SK-N-SH (cell line): Measurements from ENCODE around the gene THBS2. TPM values are rescaled to one million over a fixed set of nuclear protein-coding genes. Genes with fewer than 3 reads are reported as not detected.

ENCODE experiments used
- CTCF ChIA-PET: fragments of 300-600, 350-600 bp; formaldehyde crosslinking; extraction: SDS; loops from one replicate; lab custom pipeline; 2021; lab: Yijun Ruan, JAX
- POLR2A ChIA-PET: fragments of 350-600 bp; sonication (Branson Sonifier 250); formaldehyde crosslinking; extraction: SDS; loops from one replicate; lab custom pipeline; 2020; ENCODE audit warnings: antibody characterized with exemption, inconsistent platforms; lab: Yijun Ruan, JAX
- DNase-seq: peaks from one replicate; pipeline ENCODE4 v3.0.0; 2012
- H2AFZ ChIP-seq: fragments of 200-600 bp; sonication (generic); 2 replicates; pipeline ENCODE4 v1.8.1; 2016; ENCODE audit warnings: antibody characterized with exemption, mild to moderate bottlenecking, low read depth
- H3F3A ChIP-seq: fragments of 200-600 bp; sonication (generic); replicated peaks from 2 replicates; pipeline ENCODE3; 2016; ENCODE audit warnings: antibody characterized with exemption, mild to moderate bottlenecking; ENCODE audit not compliant: insufficient read depth
- H3K27ac ChIP-seq, 2 experiments: fragments of 200-500 bp in 1 of 2; fragments of 200-600 bp in 1 of 2; sonication (Bioruptor generic) in 1 of 2; sonication (generic), shearing (Covaris generic) in 1 of 2; 2 replicates each; pipeline versions ENCODE4 v1.5.1 to v1.6.1; 2014 to 2016; ENCODE audit warnings: low read depth in 2 of 2, inconsistent platforms in 1 of 2, low read length in 1 of 2, mild to moderate bottlenecking in 1 of 2, mixed read lengths in 1 of 2
- H3K27me3 ChIP-seq: fragments of 200-600 bp; sonication (generic), shearing (Covaris generic); 2 replicates; pipeline ENCODE4 v1.6.1; 2016; ENCODE audit warnings: mixed run types; ENCODE audit not compliant: insufficient read depth
- H3K36me3 ChIP-seq, 2 experiments: fragments of 200-500 bp in 1 of 2; fragments of 200-600 bp in 1 of 2; sonication (Bioruptor generic) in 1 of 2; sonication (generic) in 1 of 2; replicated peaks in 1 of 2; 2 replicates each; pipeline versions ENCODE3 to v1.5.1; 2014 to 2016; ENCODE audit warnings: low read length in 1 of 2, mild to moderate bottlenecking in 1 of 2; ENCODE audit not compliant: insufficient read depth in 2 of 2, control insufficient read depth in 1 of 2
- H3K4me1 ChIP-seq, 2 experiments: fragments of 200-500 bp in 1 of 2; fragments of 200-600 bp in 1 of 2; sonication (Bioruptor generic) in 1 of 2; sonication (generic), shearing (Covaris generic) in 1 of 2; 2 replicates each; pipeline versions ENCODE4 v1.5.1 to v1.6.1; 2014 to 2016; ENCODE audit warnings: low read depth in 1 of 2, low read length in 1 of 2, mixed run types in 1 of 2; ENCODE audit not compliant: insufficient read depth in 2 of 2, control insufficient read depth in 1 of 2
- H3K4me2 ChIP-seq: fragments of 200-600 bp; sonication (generic), shearing (Covaris generic); 2 replicates; pipeline ENCODE4 v1.6.1; 2017; ENCODE audit warnings: mixed run types
- H3K4me3 ChIP-seq, 2 experiments: fragments of 200-500 bp in 1 of 2; fragments of 200-600 bp in 1 of 2; sonication (Bioruptor generic) in 1 of 2; sonication (generic), shearing (Covaris generic) in 1 of 2; 2 replicates each; pipeline versions ENCODE4 v1.5.1 to v1.8.1; 2014 to 2016; ENCODE audit warnings: low read depth in 2 of 2, inconsistent platforms in 1 of 2, low read length in 1 of 2, mild to moderate bottlenecking in 1 of 2, mixed read lengths in 1 of 2, moderate library complexity in 1 of 2
- H3K79me2 ChIP-seq: fragments of 200-600 bp; sonication (generic); 2 replicates; pipeline ENCODE4 v1.8.1; 2017; ENCODE audit warnings: mild to moderate bottlenecking; ENCODE audit not compliant: insufficient read depth
- H3K9ac ChIP-seq: fragments of 200-600 bp; sonication (generic); 2 replicates; pipeline ENCODE4 v1.6.1; 2017; ENCODE audit warnings: mixed run types
- H3K9me2 ChIP-seq: fragments of 200-600 bp; sonication (generic); 2 replicates; pipeline ENCODE4 v1.6.1; 2017; ENCODE audit warnings: mixed run types
- H3K9me3 ChIP-seq: fragments of 200-600 bp; sonication (generic); 2 replicates; pipeline ENCODE4 v1.6.1; 2017; ENCODE audit warnings: mixed run types, mild to moderate bottlenecking, moderate library complexity
- H4K20me1 ChIP-seq: fragments of 200-600 bp; sonication (generic); 2 replicates; pipeline ENCODE4 v1.6.1; 2017; ENCODE audit warnings: mild to moderate bottlenecking, mixed run types; ENCODE audit not compliant: insufficient read depth
- FOXJ3 ChIP-seq: sonication (generic); formaldehyde crosslinking; IDR thresholded peaks from 2 replicates; pipeline ENCODE4 v1.5.1; 2020; ENCODE audit warnings: mild to moderate bottlenecking, missing genetic modification reagents
- GABPA ChIP-seq: IDR thresholded peaks from 2 replicates; pipeline ENCODE4 v1.4.0; 2012; ENCODE audit warnings: low read depth, mild to moderate bottlenecking
- RFX5 ChIP-seq: IDR thresholded peaks from 2 replicates; pipeline ENCODE4 v1.6.1; 2012; ENCODE audit warnings: mild to moderate bottlenecking, improper control_type of control experiment, low read length
- SMC3 ChIP-seq: IDR thresholded peaks from 2 replicates; pipeline ENCODE4 v1.6.1; 2012; ENCODE audit warnings: low read depth, low read length, improper control_type of control experiment
- WGBS: methylation state at CpG from one replicate; pipeline ENCODE4 v1.1.6; 2017; ENCODE audit warnings: low lambda C conversion rate; 5-methylcytosine and 5-hydroxymethylcytosine counted together
- polyA plus RNA-seq, 3 experiments: library from polyadenylated mRNA; depleted of rRNA; stranded (reverse); fragments of >200 nt; gene quantifications; 2 replicates each; pipeline ENCODE4 v1.2.3, GENCODE V29; 2012
- TF ChIP-seq, protein P1 (sequence below): IDR thresholded peaks from 2 replicates; pipeline ENCODE4 v1.4.0; 2012; ENCODE audit warnings: low read depth, borderline replicate concordance

The THBS2 gene
- polyA plus RNA-seq, 1 of the 3 experiments (the other 2 are of a cell fraction), result 166 TPM

DNA sequence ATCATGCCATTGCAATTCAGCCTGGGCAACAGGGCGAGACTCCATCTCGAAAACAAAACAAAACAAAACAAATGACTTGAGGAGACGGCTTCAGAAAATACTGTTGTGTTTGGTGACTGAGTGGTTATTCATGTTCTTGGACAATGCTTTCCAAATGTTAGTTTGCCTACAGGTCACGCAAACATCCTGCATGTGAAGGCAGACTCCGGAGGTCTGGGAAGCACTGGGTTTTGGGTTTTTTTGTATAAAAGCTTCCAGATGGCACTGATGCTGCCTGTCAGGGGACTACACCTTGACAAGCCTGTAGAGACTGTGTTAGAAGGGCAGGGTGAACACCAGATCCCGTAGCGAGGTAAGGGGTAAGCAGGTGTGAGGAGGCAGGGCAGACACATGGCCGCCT lies 81.7 kb downstream of the THBS2 start:
- DNase-seq, result no peak
- no peak overlapping the region for H3K4me3 ChIP-seq
- ChIA-PET CTCF (interaction anchor here (0.5 kb wide), 1 partner anchor 280 kb away, joined by 3 read pairs; no protein-coding TSS in a partner anchor), POLR2A (no interaction called here)
- no peaks in the 10 kb centered on the region for H3K79me2 ChIP-seq
- H3K27ac ChIP-seq, result no peak overlapping the region
- H3K9me3 ChIP-seq, result no peaks in the 10 kb centered on the region
- H3K4me2 ChIP-seq, result no peak overlapping the region
- no peaks in the 10 kb centered on the region for H4K20me1 ChIP-seq
- 75% methylated on average over 8 of the region's 8 CpGs for WGBS
- no peak overlapping the region for H3K9ac ChIP-seq
- no peak overlapping the region for H2AFZ ChIP-seq
- H3K36me3 ChIP-seq, result no peaks in the 10 kb centered on the region
- H3K9me2 ChIP-seq, result no peaks in the 10 kb centered on the region
- no peaks in the 10 kb centered on the region for H3K27me3 ChIP-seq
- H3K4me1 ChIP-seq, result peaks cover 0 to 8% of the 10 kb centered on the region in 2 experiments; a peak in 1 of 4 replicates
- no peak for TF ChIP-seq GABPA
- peaks cover 7% of the 10 kb centered on the region for H3F3A ChIP-seq

DNA sequence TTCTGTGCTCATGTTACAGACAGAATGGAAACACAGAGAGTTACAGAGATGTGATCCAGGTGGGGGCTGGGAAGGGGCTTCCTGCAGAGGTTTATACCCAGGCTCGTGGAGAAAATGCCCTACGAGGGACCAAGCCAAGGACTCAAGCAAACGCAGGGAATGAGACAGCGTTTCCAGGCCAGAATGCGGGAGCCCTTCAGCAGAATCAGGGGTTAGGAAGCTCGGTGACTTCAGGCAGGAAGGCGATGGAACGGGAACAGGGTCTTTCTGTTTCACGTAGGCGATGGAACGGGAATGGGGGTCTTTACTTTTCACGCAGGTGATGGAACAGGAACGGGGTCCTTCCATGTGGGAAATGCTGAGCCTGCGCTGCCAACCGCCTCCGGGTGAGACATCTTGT lies 82.6 kb downstream of the THBS2 start:
- Histone ChIP-seq H3K27ac (no peak overlapping the region), H4K20me1 (no peaks in the 10 kb centered on the region), H3K36me3 (no peaks in the 10 kb centered on the region), H3K9ac (no peak overlapping the region), H2AFZ (no peak overlapping the region), H3K4me1 (peaks cover 0 to 8% of the 10 kb centered on the region in 2 experiments; a peak in 1 of 4 replicates), H3K27me3 (no peaks in the 10 kb centered on the region), H3K9me3 (no peaks in the 10 kb centered on the region), H3K4me2 (no peak overlapping the region), H3K79me2 (no peaks in the 10 kb centered on the region), H3K4me3 (no peak overlapping the region), H3K9me2 (no peaks in the 10 kb centered on the region)
- 88% methylated on average over 15 of the region's 16 CpGs for WGBS
- ChIA-PET CTCF (no interaction called here), POLR2A (no interaction called here)
- DNase-seq, result no peak
- TF ChIP-seq, protein P1, sequence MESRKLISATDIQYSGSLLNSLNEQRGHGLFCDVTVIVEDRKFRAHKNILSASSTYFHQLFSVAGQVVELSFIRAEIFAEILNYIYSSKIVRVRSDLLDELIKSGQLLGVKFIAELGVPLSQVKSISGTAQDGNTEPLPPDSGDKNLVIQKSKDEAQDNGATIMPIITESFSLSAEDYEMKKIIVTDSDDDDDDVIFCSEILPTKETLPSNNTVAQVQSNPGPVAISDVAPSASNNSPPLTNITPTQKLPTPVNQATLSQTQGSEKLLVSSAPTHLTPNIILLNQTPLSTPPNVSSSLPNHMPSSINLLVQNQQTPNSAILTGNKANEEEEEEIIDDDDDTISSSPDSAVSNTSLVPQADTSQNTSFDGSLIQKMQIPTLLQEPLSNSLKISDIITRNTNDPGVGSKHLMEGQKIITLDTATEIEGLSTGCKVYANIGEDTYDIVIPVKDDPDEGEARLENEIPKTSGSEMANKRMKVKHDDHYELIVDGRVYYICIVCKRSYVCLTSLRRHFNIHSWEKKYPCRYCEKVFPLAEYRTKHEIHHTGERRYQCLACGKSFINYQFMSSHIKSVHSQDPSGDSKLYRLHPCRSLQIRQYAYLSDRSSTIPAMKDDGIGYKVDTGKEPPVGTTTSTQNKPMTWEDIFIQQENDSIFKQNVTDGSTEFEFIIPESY, result no peak
- TF ChIP-seq, all 33 proteins: peak for 0
- peaks cover 7% of the 10 kb centered on the region for H3F3A ChIP-seq

DNA sequence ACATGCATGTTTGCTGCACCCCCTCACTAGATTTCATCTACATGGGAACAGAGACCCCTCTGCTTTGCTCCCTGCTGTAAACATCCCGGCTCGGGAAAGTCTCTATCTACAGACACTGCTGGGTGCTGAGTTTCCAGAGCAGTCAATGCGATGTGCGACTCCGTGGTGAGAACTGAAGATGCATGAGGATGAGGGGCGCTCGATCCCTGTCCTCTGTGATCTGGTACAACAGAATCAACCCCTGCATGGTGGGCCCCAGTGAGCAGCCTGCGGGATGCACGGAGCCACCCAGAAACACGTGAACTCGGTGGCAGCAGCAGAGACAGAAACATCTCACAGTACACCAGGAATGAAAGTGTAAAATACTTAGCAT lies 83.1 kb downstream of the THBS2 start:
- H2AFZ ChIP-seq, result no peak overlapping the region
- no peak overlapping the region for H3K4me2 ChIP-seq
- no peak overlapping the region for H3K27ac ChIP-seq
- no peaks in the 10 kb centered on the region for H3K79me2 ChIP-seq
- H3K9me3 ChIP-seq, result no peaks in the 10 kb centered on the region
- peaks cover 7% of the 10 kb centered on the region for H3F3A ChIP-seq
- no peaks in the 10 kb centered on the region for H4K20me1 ChIP-seq
- H3K9ac ChIP-seq, result no peak overlapping the region
- no peak overlapping the region for H3K4me3 ChIP-seq
- ChIA-PET CTCF (no interaction called here), POLR2A (no interaction called here)
- peaks cover 0 to 8% of the 10 kb centered on the region in 2 experiments; a peak in 2 of 4 replicates for H3K4me1 ChIP-seq
- TF ChIP-seq FOXJ3 (CRISPR knock-in tag), result no peak
- TF ChIP-seq SMC3, result no peak
- no peak for TF ChIP-seq RFX5
- H3K9me2 ChIP-seq, result no peaks in the 10 kb centered on the region
- H3K27me3 ChIP-seq, result no peaks in the 10 kb centered on the region
- DNase-seq, result no peak
- no peaks in the 10 kb centered on the region for H3K36me3 ChIP-seq
- 89% methylated on average over 11 of the region's 11 CpGs for WGBS
